GM12891 (cell line): Measurements from ENCODE around the gene SOBP.

Experiments used
- POLR2A ChIP-seq: IDR thresholded peaks from 2 replicates; pipeline ENCODE4 v1.6.1; 2011; ENCODE audit warnings: low read depth, low read length, control low read depth
- POLR2AphosphoS5 ChIP-seq: IDR thresholded peaks from 2 replicates; pipeline ENCODE4 v1.6.1; 2011; ENCODE audit warnings: low read depth, low read length, control low read depth
- POU2F2 ChIP-seq: IDR thresholded peaks from 2 replicates; pipeline ENCODE4 v1.6.1; 2011; ENCODE audit warnings: low read depth, mild to moderate bottlenecking, control low read depth, low read length, moderate library complexity
- TAF1 ChIP-seq: IDR thresholded peaks from 2 replicates; pipeline ENCODE4 v1.6.1; 2011; ENCODE audit warnings: low read depth, low read length, control low read depth

- TF ChIP-seq POLR2AphosphoS5 (no peak), POLR2A (no peak), TAF1 (no peak), POU2F2 (no peak)
These were observed 27.4 kb downstream of the SOBP start for GRCh38 chr6:107517274-107517673.
